DND-41 (cell line): Measurements from ENCODE around the gene FDXR.

Source experiments
- ATAC-seq: fragments of 200-7000 bp; cut with Tn5 transposase; 3 replicates; pipeline ENCODE4 v1.9.1; 2021; ENCODE audit warnings: low read depth; ENCODE audit not compliant: insufficient read depth
- DNase-seq: peaks from one replicate; pipeline ENCODE4 v3.0.0-alpha.2; 2020
- H2AFZ ChIP-seq: 2 replicates; pipeline ENCODE4 v1.6.0; 2012; ENCODE audit warnings: low read depth, low read length
- H3K27ac ChIP-seq: 2 replicates; pipeline ENCODE4 v1.5.1; 2012; ENCODE audit warnings: low read length, inconsistent platforms
- H3K27me3 ChIP-seq: fragments of 200-600 bp; sonication (generic); 2 replicates; pipeline ENCODE4 v1.6.0; 2012; ENCODE audit warnings: low read length, mild to moderate bottlenecking, inconsistent platforms; ENCODE audit not compliant: insufficient read depth, poor library complexity
- H3K36me3 ChIP-seq: 2 replicates; pipeline ENCODE4 v1.5.1; 2012; ENCODE audit warnings: low read length, inconsistent platforms; ENCODE audit not compliant: insufficient read depth
- H3K4me1 ChIP-seq: 2 replicates; pipeline ENCODE4 v1.5.1; 2012; ENCODE audit warnings: mild to moderate bottlenecking, low read length; ENCODE audit not compliant: insufficient read depth
- H3K4me2 ChIP-seq: 2 replicates; pipeline ENCODE4 v1.6.0; 2012; ENCODE audit warnings: mild to moderate bottlenecking, moderate library complexity, low read length, inconsistent platforms; ENCODE audit not compliant: insufficient read depth
- H3K4me3 ChIP-seq, 2 experiments: fragments of 200-600 bp in 1 of 2; shearing (Covaris generic) in 1 of 2; 2 replicates each; pipeline ENCODE4 v1.5.1; 2012 to 2016; ENCODE audit warnings: inconsistent platforms in 2 of 2, low read length in 2 of 2, mild to moderate bottlenecking in 2 of 2, low read depth in 1 of 2, moderate library complexity in 1 of 2
- H3K79me2 ChIP-seq: 2 replicates; pipeline ENCODE4 v1.6.0; 2012; ENCODE audit warnings: low read length, inconsistent platforms; ENCODE audit not compliant: insufficient read depth
- H3K9ac ChIP-seq: 2 replicates; pipeline ENCODE4 v1.6.0; 2012; ENCODE audit warnings: low read depth, mild to moderate bottlenecking, inconsistent platforms, low read length, moderate library complexity
- H3K9me3 ChIP-seq: 2 replicates; pipeline ENCODE4 v1.5.1; 2012; ENCODE audit warnings: low read length, moderate library complexity, mild to moderate bottlenecking, inconsistent platforms; ENCODE audit not compliant: insufficient read depth, severe bottlenecking
- H4K20me1 ChIP-seq: 2 replicates; pipeline ENCODE4 v1.6.0; 2012; ENCODE audit warnings: low read length; ENCODE audit not compliant: insufficient read depth
- EZH2 ChIP-seq: IDR thresholded peaks from 3 replicates; pipeline ENCODE4 v1.6.1; 2012; ENCODE audit warnings: borderline replicate concordance, low read depth, mild to moderate bottlenecking, moderate library complexity, low read length, inconsistent platforms; ENCODE audit not compliant: severe bottlenecking
- TF ChIP-seq, protein P1 (sequence below): IDR thresholded peaks from 2 replicates; pipeline ENCODE4 v1.5.1; 2012; ENCODE audit warnings: borderline replicate concordance, low read length, moderate library complexity, mild to moderate bottlenecking; ENCODE audit not compliant: poor library complexity, severe bottlenecking; ENCODE audit errors: extremely low read depth

The FDXR gene

DNA sequence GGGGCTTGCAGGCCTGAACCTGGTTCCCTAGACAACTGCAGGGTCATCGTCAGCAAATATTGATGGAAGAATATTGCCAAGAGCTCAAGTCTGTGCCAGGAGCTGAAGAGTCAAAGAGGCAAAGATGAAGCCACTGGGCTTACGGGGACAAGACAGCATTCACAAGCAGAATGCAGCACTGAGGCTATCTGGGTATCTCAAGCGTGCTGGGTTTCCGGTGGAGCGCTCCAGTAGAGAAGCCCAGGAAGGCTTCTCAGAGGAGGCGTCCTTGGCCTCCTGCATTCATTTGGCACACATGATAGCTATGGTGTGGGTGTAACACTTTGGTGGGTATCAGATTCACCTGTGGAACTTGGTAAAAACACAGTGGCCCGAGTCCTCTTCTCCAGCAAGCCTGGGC lies 17.8 kb upstream of the FDXR start:
- no peaks in the 10 kb centered on the region for H3K4me1 ChIP-seq
- H4K20me1 ChIP-seq, result no peaks in the 10 kb centered on the region
- H3K9ac ChIP-seq, result no peak overlapping the region
- no peak overlapping the region for H3K4me3 ChIP-seq
- ATAC-seq, result no peak
- no peaks in the 10 kb centered on the region for H3K79me2 ChIP-seq
- TF ChIP-seq, protein P1, sequence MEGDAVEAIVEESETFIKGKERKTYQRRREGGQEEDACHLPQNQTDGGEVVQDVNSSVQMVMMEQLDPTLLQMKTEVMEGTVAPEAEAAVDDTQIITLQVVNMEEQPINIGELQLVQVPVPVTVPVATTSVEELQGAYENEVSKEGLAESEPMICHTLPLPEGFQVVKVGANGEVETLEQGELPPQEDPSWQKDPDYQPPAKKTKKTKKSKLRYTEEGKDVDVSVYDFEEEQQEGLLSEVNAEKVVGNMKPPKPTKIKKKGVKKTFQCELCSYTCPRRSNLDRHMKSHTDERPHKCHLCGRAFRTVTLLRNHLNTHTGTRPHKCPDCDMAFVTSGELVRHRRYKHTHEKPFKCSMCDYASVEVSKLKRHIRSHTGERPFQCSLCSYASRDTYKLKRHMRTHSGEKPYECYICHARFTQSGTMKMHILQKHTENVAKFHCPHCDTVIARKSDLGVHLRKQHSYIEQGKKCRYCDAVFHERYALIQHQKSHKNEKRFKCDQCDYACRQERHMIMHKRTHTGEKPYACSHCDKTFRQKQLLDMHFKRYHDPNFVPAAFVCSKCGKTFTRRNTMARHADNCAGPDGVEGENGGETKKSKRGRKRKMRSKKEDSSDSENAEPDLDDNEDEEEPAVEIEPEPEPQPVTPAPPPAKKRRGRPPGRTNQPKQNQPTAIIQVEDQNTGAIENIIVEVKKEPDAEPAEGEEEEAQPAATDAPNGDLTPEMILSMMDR, result no peak
- no peak for TF ChIP-seq EZH2
- H3K27ac ChIP-seq, result no peak overlapping the region
- H3K9me3 ChIP-seq, result no peaks in the 10 kb centered on the region
- H3K4me2 ChIP-seq, result no peak overlapping the region
- no peak for DNase-seq
- no peak overlapping the region for H2AFZ ChIP-seq
- no peaks in the 10 kb centered on the region for H3K36me3 ChIP-seq
- H3K27me3 ChIP-seq, result no peaks in the 10 kb centered on the region

DNA sequence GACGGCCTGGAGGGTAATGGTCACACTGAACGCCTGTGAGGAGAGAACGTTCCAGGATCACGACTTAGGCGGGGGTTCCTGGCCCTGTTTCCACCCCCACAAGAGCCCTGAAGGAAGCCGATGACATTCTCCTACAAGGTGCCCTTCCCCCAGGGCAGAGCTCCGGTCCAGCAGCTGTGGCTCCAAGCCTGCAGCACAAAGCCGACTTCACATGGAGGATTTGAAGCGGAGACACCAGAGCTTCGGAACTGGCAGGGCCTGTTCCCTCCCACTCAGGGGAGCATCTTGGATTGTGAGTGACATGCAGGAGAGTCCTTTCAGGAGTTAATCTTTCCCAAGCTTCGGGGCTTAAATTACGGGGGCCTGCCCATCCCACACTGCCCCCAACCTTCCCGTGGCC lies 15.7 kb upstream of the FDXR start:
- Histone ChIP-seq H4K20me1 (no peaks in the 10 kb centered on the region), H3K9ac (no peak overlapping the region), H3K4me3 (no peak overlapping the region), H3K27ac (no peak overlapping the region), H3K9me3 (no peaks in the 10 kb centered on the region), H3K4me1 (no peaks in the 10 kb centered on the region), H2AFZ (no peak overlapping the region), H3K27me3 (no peaks in the 10 kb centered on the region), H3K79me2 (no peaks in the 10 kb centered on the region), H3K4me2 (no peak overlapping the region), H3K36me3 (no peaks in the 10 kb centered on the region)
- ATAC-seq, result no peak
- TF ChIP-seq, protein P1, result no peak
- no peak for TF ChIP-seq EZH2
- no peak for DNase-seq

DNA sequence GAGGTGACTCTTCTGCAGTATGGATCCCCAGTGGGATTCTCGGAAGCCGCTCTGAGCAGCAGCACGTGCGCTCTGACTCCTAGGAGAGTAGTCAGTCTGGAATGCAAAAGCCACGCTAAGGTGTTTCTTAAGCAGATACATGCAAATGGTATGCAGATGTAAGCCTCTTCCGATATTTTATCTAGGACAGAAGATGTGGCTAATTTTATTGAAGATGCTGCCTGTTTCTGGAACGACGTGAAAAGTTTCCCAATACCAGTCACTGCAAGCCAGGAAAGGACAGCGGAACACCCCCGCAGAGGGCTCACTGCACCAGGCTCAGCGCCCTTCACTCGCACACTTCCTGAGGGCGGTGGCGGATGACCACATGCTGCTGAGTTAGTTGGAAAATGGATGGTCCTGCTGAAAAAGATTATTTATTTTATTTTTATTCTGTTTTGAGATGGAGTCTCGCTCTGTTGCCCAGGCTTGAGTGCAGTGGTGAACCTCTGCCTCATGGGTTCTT lies 10.5 kb upstream of the FDXR start:
- no peaks in the 10 kb centered on the region for H3K4me1 ChIP-seq
- TF ChIP-seq EZH2, result no peak
- TF ChIP-seq, protein P1, result no peak
- no peak overlapping the region for H3K4me2 ChIP-seq
- H3K27ac ChIP-seq, result no peak overlapping the region
- no peaks in the 10 kb centered on the region for H3K9me3 ChIP-seq
- H3K27me3 ChIP-seq, result peaks cover 6% of the 10 kb centered on the region
- no peaks in the 10 kb centered on the region for H3K36me3 ChIP-seq
- ATAC-seq (no peak), DNase-seq (no peak)
- no peaks in the 10 kb centered on the region for H3K79me2 ChIP-seq
- H2AFZ ChIP-seq, result no peak overlapping the region
- no peak overlapping the region for H3K4me3 ChIP-seq
- H3K9ac ChIP-seq, result no peak overlapping the region
- H4K20me1 ChIP-seq, result peaks cover 5% of the 10 kb centered on the region; the same call in 1 of the 2 replicates
